Lung microvascular endothelial cell (primary cell): ENCODE results near the gene ADAMTSL2. TPM values are rescaled to one million over a fixed set of nuclear protein-coding genes. Genes with fewer than 3 reads are reported as not detected.

Experiments used
- DNase-seq, 2 donors: peaks; one replicate each; pipeline versions ENCODE4 v3.0.0 to v3.0.0-alpha.2; 2010; ENCODE audit warnings: low read depth in 2 of 2
- total RNA-seq: library from RNA; depleted of rRNA; stranded (reverse); fragments of >200 nt; gene quantifications from 2 replicates; pipeline ENCODE4 v1.2.1, GENCODE V29; 2014

Gene ADAMTSL2
- total RNA-seq, 1 donor from 2014 or later: under 0.01 TPM

DNA sequence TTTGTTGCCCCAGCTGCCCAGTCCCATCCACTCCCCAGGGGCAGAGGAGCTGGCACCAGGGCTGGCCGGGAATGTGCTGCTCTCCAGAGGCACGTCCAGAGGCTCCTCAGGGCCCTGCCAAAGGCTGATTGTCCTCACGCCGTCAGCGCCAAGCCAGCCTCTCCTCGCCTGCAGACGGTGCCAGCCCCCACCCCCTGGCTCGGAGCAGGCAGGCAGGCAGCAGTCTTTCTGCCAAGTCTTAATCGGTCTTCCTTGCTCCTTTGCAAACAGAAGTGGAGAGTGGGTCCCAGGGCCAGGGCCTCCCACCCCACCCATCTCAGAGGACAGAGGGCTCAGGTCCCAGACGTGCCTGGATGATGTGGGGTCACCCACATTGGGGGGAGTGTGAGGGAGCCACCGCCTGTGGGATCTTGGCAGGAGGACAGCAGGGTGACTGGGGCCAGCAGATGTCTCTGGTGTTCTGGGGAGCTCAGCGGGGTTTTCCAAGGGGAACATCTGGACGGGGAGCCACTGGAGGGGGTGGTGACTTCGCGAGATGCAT lies 38.4 kb downstream of the ADAMTSL2 start:
- no peak for DNase-seq

DNA sequence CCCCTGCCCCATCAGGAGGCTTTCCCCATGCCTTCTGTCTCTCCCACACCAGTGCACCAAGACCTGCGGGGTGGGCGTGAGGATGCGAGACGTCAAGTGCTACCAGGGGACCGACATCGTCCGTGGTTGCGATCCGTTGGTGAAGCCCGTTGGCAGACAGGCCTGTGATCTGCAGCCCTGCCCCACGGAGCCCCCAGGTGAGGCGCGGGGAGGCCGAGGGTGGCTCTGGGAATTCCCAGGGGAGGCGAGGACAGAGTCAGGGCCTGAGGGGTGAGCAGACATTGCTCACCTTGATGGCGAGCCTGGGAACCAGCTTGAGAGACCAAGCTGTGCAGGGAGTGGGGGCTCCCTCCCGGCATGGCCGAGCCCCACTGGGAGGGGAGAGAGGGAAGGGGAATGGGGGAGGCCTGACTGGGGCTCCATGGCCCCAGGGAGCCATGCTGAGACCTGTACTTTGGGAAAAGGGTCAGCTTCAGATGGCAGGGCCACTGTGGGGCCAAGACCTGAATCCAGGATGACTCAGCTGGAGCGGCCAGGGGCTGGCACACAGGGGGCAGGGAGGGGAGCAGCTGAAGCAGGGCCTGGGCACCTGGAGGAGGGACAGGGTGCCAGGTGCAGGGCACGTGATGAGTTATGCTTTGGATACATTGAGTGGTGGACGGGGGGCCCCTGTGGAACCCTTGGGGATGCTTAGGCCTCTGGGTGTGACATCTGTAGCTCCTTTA lies 39.4 kb downstream of the ADAMTSL2 start:
- no peak for DNase-seq

DNA sequence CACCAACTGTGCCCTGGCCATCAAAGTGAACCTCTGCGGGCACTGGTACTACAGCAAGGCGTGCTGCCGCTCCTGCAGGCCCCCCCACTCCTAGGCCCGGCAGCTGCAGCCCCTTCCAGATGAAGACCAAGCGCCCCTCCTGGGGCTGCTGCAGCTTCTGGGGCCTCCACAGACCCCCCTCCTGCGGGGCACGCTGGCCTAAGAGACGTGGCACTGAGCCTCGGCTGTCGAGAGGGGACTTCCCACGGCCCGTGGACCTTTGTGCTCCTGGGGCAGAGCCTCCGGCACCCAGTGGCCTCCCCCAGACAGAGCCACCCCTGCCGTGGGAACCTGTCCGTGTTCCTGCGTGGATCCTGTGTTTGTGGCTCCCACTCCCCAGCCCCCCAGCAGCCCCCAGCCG lies 40.3 kb downstream of the ADAMTSL2 start:
- no peak for DNase-seq

DNA sequence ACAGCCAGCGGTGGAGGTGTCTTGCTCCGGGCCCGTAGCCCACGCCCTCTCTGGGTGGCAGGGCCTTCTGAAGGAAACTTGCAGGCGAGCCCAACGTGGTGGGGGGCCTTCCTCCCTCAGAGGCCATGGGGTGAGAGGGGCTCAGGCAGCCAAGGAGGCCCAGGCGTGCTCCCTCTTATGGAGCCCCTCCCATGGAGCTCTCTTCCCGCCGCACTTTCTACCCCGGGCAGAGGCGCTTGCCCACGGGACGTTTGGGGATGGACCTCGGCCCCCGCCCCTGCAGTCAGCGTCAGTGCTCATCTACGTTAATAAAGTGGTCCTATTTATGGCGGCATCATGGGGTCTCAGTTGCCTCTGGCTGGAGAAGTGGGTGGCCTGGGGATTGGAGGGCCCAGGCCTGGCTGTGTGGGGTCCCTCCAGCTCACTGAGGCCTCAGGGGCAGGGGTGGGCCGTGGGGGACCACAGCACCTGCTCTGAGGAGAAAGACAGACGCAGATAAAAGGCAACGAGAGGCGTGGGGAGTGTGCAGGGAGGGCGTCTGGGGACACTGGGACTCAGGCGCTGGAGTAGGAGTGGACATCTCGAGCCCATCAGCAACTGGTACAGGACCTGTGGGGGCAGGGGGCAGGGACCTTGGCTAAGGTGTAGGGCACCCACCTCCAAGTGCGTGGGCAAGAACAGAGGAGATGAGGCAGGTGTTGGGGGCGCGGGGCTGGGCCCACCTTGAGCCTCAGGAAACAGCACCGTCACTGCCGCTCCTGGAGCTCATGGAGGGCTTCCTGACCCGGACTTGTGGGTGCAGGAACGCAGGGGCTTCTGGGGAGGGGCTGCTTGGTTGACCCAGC lies 40.9 kb downstream of the ADAMTSL2 start:
- no peak for DNase-seq

DNA sequence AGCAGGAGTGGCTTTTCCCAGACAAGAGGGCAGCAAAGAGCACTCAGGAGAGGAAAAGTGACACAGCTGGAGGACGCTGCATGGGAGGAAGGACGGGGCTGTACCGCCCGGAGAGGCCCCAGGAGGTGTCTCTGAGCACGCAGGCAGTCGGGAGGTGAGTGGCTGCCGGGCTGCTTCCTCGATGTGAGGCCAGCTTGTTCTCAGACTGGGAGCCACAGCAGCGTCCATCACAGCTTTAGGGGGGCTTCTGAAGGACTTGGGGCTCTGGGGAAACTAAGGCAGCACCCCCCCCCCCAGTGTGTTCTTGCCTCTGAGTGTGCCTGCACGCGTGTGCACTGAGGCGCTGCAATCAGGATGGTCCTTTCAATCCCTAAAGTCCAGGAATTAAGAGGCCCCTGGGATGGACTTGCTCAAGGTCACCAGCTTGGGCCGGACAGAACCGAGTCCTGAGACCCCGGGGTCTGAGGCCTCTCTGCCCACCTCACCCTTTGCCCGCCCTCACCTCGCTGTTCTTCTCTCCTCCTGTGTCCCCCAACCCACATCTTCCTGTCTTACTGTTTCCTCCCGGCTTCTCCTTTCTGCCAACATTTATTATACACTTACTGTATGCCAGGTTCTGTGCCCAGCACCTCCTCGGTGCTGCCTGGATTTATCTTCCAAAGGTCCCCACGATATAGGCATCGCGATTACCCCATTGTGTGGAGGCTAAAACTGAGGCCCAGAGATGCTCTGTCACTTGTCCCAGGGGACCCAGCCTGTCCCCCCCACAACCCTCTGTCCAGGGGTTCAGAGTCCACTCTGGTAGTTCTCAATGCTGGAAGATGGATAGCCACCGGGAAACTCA lies 41.7 kb downstream of the ADAMTSL2 start:
- no peak for DNase-seq

DNA sequence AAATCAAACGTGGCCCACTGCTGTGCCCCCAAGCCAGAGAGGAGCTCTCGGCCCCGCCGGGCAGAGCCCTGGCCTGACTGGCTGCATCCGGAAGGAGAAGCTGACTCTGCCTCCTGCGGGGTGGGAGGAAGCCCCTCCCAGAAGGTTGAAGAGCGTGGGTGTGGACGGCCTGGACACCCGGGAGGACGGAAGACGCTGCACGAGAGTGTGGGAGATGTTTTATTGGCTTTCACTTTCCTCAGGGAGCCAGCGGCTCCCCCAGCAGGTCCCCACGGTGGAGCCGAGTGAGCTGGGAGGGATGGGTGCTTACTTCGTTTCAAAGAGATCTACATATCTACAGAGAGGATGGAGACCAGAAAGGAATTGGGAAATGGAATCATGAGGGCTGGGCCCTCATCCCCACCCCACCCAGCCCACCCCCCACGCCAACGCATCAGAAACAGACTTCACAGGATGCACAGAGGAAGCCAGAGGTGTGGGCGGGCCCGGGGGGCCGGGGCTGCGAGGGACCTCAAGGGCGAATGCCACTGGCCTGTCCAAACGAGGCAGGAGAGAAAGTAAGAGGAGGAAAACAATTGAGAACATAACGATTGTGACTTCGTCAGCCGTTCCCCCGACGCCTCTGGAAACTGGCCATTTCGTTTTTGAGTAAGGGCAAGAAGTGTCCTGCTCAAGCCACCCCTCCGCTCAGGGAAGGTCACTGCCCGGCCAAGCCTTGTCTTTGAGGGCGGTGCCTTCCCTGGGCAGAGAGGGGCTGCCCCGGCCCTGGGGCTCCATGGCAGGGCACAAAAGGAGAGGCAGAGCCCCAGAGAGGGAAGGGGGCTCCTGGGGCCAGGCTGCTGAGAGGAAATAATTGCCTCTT lies 42.6 kb downstream of the ADAMTSL2 start:
- no peak for DNase-seq

DNA sequence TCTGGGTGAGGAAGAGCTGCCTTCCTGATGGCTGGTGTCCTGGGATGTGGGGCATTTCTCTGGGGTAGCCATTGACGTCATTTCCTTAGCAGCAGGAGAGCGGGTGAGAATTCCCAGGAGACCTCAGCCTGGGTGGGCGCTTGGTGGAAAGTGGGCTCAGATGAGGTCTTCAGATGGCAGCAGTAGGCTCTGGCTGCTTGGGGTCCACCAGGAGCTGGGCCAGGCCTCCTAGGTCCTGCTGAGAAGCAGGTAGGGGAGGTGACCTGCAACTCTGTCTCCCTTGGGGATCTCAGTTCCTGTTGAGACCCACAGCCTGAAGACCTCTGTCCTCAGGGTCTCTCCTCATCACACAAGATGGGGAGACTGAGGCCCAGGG lies 43.2 kb downstream of the ADAMTSL2 start:
- DNase-seq: no peak

DNA sequence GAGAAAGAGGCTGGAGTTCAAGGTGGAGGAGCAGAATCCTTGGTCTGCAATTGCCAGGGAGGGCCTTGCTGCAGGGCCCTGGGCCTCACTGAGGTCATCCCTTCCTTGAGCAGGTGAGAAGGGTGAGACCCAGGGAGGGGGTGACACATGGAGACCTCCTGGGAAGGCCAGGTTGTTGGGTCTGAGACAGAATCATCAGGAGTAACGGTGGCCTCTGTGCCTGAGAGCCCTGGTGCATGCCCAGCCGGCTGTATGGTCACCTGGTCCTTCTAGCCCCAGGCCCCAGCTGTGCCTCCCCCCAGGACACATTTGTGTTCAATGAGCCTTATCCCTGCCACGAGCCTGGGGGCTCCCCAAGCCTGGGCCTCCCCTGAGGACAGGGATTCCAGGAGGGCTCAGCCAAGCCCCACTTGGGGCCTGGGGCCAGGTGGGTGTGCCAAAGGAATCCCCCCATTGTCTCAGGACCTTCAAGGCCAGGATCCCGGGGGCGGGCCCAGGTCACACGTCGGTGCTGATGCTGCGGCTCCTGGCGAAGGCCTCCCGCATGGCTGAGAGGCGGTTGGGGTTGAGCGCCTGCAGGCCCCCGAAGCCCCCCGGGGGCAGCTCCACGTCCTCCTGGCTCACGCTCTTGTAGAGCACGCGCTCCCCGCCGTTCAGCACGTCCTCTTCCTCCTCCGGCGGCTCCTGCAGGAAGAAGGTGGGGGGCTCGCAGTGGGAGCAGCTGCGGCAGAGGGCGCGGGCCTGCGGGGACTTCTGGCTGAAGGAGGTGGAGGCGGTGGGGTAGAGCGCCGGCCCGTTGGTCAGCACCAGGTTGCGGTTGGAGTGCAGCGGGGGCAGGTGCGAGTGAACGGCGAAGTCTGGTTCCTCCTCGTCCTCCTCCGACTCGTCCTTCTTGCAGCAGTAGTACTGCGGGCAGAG lies 44.3 kb downstream of the ADAMTSL2 start:
- DNase-seq: no peak

DNA sequence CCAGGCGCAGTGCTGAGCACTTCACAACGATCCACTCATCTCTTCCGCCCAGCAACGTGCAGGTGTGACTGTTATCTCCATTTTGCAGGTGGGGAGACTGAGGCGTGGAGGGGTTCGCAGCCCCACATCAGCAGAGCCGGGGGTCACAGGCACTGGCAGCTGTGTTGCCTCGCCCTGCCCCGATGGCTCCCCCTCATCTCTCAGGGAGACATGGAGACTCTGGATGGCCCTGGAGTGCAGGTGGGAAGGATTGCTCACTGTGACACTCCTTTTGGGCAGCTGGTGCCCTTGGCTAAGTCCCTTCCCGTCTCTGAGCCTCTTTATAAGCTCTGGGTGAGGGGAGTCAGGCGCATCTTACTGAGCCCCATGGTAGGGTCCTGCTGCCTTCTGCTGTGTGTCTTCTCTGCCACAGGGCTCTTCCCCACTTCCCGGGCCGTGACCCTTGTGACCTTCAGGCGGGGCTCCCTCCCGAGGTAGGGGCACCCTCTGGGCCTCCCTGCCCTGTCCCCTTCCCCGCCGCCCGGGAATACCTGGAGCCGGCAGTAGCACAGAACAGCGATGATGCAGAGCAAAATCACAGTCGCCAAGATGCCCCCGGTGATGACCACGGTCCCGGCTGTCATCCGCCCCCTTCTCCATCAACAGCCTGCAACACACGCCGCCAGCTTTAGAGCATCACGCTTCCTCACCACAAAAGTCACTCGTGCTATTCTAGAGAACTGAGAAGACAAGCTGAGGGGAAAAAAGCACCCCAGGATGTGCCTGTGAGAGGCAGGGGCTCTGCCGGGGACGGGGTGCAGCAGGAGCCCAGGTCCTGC lies 45.3 kb downstream of the ADAMTSL2 start:
- DNase-seq: no peak

DNA sequence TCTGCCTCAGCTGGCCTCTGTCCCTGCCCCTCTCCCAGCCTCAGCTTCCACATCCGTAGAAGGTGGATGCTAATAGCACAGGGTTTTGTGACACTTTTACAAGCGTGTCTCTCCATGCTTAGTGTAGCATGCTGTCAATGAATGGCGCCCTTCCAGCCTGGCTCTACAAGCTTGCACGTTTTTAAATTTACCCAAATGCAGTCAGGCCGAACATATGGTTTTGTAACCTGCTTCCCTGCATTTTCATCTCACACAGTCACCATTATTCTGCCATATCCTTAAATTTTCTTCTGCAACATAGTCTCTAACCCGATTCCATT lies 45.9 kb downstream of the ADAMTSL2 start:
- DNase-seq: no peak

DNA sequence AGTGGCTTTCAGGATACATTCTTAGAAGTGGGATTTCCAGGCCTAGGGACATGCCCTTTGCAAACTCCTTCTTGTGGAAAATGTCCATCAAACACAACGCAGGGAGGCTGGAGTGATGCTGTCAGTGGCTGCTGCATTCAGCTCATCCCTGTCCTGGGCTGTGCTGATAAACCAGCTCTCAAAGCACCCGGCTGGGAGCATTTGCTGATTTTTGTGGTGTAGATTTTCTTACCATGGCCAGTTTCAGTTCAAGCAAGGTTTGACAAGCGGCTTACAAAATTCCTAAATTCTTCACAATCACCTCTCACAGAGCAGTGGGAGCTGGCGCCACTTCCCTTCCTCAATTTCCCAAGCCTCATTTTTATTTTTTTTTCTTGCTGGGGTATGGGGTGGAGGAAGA lies 46.5 kb downstream of the ADAMTSL2 start:
- DNase-seq: no peak

DNA sequence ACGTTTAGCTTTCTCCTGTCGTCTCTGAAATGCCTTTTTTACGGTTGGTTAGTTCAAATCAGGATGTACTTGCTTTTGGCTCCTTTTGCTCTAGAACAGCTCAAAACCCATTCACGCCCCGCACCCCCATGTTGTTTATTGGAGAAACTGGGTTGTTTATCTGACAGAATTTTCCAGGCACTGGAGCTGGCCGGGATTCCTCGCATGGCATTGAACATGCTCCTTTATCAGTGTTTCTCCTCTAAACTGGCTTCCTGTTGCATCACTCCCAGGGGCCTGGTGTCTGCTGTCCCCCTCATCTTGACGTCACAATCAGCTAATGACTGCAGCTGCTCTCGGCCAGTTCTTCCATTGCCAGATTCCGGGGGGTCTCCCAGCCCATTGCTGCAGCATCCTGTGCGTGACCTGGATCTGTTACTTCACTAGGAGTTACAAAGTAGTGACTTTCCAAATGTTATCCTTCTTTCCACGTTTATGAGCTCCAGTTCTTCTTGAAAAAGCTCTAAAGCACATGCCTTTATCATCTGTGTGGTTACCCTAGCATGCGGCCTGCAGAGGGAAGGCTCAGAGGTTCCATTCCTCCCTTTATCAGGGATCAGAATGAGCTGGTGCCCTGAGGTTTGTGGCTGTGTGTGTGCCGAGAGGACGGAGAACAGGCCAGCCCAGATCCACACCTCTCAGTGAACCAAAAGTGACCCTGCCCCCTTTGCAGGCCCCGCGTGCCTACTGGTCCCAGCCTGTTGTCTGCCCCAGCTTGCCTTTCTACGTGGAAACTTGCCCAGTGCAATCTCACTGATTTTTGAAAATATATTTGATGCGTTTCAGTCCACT lies 47.2 kb downstream of the ADAMTSL2 start:
- no peak for DNase-seq

DNA sequence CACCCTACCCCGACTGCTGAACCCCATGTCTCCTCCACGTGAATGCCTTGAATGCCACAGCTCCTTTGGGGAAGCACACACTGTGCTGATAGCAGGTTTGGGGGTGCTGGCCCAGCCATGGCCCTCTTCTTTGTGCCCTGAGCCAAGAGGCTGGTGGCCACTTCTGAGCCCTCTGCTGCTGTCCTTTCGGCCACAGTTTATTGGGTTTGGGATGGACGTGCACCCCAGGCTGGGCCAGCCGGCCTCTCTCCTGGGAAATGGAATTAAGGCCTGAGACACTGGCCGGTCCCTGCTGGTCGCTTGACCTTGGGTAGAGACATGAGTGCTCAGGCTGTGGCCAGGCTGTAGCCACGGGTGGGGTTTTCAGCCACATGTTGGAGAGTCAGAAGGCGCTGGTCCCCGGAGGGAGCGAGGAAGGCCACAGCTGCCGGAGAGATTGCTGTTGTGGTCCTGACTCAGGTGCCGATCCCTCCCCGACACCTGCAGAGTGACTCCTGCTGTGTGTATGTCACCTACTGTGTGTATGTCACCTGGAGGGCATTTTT lies 48.1 kb downstream of the ADAMTSL2 start:
- no peak for DNase-seq

DNA sequence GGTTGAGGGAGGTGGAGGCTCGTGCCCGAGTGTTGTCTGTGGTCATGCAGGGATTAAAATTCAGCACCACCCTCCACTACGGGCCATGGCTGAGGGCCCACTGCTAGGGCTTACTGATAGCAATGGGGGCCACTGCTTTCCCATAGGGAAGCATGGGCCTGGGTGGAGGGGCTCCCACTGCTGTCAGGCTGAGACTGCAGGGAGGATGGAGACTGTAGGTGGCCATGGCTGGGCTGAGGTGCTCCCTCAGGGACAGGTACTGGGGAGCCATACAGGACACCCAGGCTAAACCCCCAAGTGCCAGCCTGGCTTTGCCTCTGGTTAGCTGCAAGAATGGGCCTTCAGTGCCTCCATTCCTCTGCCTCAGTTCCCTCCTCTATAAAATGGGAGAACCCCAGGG lies 48.6 kb downstream of the ADAMTSL2 start:
- no peak for DNase-seq

DNA sequence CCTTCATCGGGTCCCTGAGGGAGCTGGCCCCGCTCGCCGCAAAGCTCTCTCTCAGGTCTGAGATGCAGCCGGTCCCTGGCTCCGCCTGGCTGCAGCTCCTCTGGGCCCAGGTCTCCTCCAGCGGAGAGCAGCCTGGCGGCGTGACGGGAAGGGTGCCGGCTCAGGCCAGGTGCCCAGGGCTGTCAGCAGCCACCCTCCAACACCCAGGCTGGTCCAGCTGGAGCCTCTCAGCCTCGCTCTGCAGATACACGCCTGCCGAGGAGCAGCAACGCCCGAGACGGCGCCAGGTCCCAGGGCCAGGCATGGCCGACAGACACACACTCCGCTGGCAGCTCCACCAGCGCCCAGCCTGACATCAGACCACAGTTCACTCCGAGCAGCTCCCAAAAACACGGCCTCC lies 49.1 kb downstream of the ADAMTSL2 start:
- no peak for DNase-seq

DNA sequence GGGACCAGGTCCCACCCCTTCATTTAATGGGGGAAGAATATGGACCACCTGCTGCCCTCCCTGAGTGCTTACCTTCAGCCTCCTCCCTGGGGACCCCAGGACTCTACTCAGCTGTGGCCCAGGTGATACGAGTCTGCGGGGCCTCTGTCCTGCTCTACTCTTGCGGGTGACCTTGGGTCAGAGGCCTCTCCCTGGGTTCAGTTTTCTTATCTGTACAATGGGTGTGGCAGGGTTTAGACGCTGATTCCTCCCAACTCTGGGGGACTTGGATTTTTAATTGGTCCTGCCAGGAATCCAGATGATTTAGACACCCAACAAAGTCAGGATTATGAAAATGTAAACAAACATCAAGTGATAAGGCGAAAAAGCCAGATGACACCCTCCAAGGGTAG lies 49.7 kb downstream of the ADAMTSL2 start:
- no peak for DNase-seq

DNA sequence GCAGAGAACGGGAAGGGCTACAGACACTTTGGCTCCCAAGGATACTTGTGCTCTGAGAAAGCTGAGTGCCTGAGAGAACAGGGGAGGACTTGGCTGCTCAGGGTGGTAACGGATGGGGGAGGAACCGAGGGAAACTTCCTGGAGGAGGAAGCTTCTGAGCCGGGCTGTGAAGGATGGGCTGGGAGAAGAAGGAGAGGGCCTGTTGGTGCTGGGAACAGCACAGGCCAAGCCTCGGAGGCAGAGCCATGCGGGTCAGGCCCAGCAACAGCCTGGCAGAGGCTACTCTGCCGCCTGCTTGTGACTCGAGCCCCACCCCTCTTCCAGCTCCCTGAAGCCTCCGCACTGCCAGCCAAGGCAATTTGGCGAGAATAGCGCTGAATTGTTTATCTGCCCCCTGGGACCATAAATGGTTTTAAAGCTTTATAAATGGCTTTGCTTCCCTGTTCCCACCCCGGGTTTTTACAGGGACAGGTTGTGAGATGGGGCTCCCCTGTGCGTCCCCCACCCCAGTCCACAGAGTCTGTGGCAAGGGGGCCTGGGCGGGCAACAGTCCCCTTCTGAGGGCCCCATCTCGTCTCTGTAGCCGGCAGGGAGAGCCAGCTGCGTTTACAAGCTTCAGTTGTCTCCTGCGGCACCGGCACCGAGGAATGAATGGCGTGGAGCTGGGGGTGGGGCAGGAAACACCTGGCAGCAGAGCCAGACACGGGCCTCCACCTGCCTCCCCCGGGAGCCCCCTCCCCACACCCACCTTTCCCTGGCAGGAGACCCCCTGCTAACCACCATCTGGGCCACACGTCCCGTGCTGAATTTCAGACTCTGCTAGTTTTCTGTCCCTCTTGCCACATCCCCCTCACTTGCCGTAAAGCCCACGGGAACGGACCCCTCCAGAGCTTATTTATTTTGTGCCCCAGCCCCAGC lies 50.3 kb downstream of the ADAMTSL2 start:
- DNase-seq: no peak
